ENCODE results near the gene SKAP1. TPM values are rescaled to one million over a fixed set of nuclear protein-coding genes. Genes with fewer than 3 reads are reported as not detected.
A peak's percentile ranks its signal among the peaks of the same experiment; 100 is the strongest.

SKAP1 gene
- total RNA-seq, 5 donors from 2014 or later (not counting 1 experiment from before 2014, with no cell fraction given), result 71.5 to 142 (median 80.4) TPM

DNA sequence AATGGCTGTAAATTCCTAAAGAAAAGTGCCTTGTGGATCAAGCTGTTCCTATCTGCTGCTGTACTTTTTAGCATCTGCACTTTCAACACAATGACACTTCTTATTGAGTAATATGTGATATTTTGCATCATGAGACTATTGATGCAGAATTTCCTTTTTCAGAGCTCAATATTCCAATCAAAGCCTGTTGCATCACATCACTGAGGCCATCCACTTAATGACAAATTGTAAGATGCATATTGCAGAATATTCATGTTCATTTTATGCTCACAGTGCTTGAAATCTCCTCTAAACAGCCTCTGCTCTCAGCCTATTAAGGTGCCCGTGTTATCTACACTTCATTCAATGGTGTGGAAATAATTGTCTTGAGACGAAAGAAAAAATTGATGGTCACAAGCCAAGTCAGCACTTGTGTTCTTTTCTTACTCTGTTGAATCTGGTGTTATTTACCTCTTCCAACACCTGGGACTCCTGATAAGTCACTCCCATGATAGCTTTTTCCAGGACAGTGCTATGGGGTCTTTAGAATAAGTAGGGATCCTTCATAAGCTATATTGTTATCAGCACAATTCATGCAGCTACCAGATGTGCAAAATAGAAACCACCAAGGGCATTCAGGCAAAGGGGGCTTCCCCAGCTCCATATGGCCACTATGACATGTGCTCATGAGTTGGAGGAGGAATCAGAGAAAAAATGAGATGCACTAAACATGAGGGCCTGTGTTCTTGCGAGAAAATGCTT is 9.3 kb upstream of the SKAP1 start:
- peak overlapping the region in 1 of 3 donors; percentile 67 for H3K4me3 Mint-ChIP-seq
- CTCF ChIA-PET, result interaction anchor here in 1 of 2 donors (0.5 to 2.6 kb wide), 8 partner anchors 11 to 328 kb away, joined by 3 to 14 read pairs (median 4); no protein-coding TSS in a partner anchor
- Histone ChIP-seq H3K36me3 (ENCODE audit: control insufficient read depth in 2 of 2, extremely low read depth in 1 of 2, insufficient read depth in 1 of 2, low read length in 1 of 2) (no peaks in the 10 kb centered on the region), H3K27ac (ENCODE audit: low read length) (peak overlapping the region; percentile 88), H3K4me3 (ENCODE audit: control insufficient read depth in 1 of 2, extremely low read depth in 1 of 2, low read length in 1 of 2) (peak overlapping the region in 1 of 2 donors; percentile 10), H3K9me3 (no peaks in the 10 kb centered on the region), H3K27me3 (replicated peaks in 1 of 2; ENCODE audit: control insufficient read depth in 2 of 2, extremely low read depth in 1 of 2, insufficient read depth in 2 of 2, low read length in 1 of 2) (no peaks in the 10 kb centered on the region), H3K4me1 (ENCODE audit: control insufficient read depth in 1 of 2, extremely low read depth in 1 of 2, insufficient read depth in 2 of 2, low read length in 2 of 2) (peaks cover 71 to 89% of the 10 kb centered on the region in 2 experiments)
- H3K9me3 Mint-ChIP-seq, result peaks cover 0 to 15% (median 5%) of the 10 kb centered on the region in 3 donors
- ATAC-seq (replicated peaks in 1 of 4) (no peak), DNase-seq (peak in 11 of 35 experiments; percentile 18 to 67 (median 28))
- no peaks in the 10 kb centered on the region for H3K36me3 Mint-ChIP-seq
- peak overlapping the region; percentile 98 for H3K27ac Mint-ChIP-seq
- POLR2A ChIA-PET, result interaction anchor here (0.6 to 1.1 kb wide), 5 partner anchors 8 to 102 kb away, joined by 3 to 5 read pairs (median 3); no protein-coding TSS in a partner anchor
- H3K4me1 Mint-ChIP-seq, result peaks cover 92 to 94% (median 93%) of the 10 kb centered on the region in 3 donors
- WGBS (ENCODE audit: insufficient coverage), result 40% methylated on average over 1 of the region's 3 CpGs
- no peaks in the 10 kb centered on the region for H3K27me3 Mint-ChIP-seq

DNA sequence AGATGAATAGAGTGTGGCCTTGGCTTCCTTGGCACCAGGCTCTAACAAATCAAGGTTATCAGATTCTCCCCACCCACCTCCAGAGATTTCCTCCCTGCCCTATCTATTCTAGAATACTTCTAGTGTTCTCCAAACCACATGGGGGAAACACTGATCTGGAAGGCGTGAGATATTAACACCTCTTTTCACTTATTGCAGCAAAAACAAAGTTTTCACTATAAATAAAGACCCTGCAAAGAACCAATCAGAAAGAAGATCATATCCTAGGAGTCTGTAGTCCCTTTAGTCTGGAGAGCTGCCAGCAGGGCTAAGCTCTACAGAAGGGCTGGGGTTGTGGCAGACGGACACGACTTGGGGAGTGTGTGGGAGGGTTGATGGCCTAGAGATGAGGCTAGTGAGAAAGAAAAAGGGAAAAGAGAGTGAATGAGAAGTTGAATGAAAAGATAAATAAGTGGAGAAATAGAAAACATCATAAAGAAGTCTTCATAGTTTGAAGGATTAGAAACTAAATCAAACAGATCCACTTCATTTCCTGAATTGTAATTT is 8.6 kb upstream of the SKAP1 start:
- peak overlapping the region in 1 of 3 donors; percentile 67 for H3K4me3 Mint-ChIP-seq
- H3K9me3 Mint-ChIP-seq, result peaks cover 0 to 15% (median 5%) of the 10 kb centered on the region in 3 donors
- CTCF ChIA-PET, result interaction anchor here (0.6 to 2.6 kb wide), 6 partner anchors 14 to 390 kb away, joined by 3 to 14 read pairs (median 3); partner anchors contain the start of gene NFE2L1 (in 1 of the 2)
- ATAC-seq (replicated peaks in 1 of 4) (no peak), DNase-seq (no peak)
- no peaks in the 10 kb centered on the region for H3K36me3 Mint-ChIP-seq
- POLR2A ChIA-PET, result interaction anchor here in 1 of 2 donors (0.7 kb wide), 1 partner anchor 27 kb away, joined by 4 read pairs; no protein-coding TSS in a partner anchor
- peaks cover 94 to 97% (median 95%) of the 10 kb centered on the region in 3 donors for H3K4me1 Mint-ChIP-seq
- H3K27me3 ChIP-seq (replicated peaks in 1 of 2; ENCODE audit: control insufficient read depth in 2 of 2, extremely low read depth in 1 of 2, insufficient read depth in 2 of 2, low read length in 1 of 2), result no peaks in the 10 kb centered on the region
- peak overlapping the region; percentile 98 for H3K27ac Mint-ChIP-seq
- H3K9me3 ChIP-seq, result no peaks in the 10 kb centered on the region
- peak overlapping the region; percentile 88 for H3K27ac ChIP-seq (ENCODE audit: low read length)
- WGBS (ENCODE audit: insufficient coverage), result 20% methylated on average over 2 of the region's 3 CpGs
- no peak overlapping the region for H3K4me3 ChIP-seq (ENCODE audit: control insufficient read depth in 1 of 2, extremely low read depth in 1 of 2, low read length in 1 of 2)
- H3K4me1 ChIP-seq (ENCODE audit: control insufficient read depth in 1 of 2, extremely low read depth in 1 of 2, insufficient read depth in 2 of 2, low read length in 2 of 2), result peaks cover 71 to 89% of the 10 kb centered on the region in 2 experiments
- no peaks in the 10 kb centered on the region for H3K27me3 Mint-ChIP-seq
- H3K36me3 ChIP-seq (ENCODE audit: control insufficient read depth in 2 of 2, extremely low read depth in 1 of 2, insufficient read depth in 1 of 2, low read length in 1 of 2), result no peaks in the 10 kb centered on the region

DNA sequence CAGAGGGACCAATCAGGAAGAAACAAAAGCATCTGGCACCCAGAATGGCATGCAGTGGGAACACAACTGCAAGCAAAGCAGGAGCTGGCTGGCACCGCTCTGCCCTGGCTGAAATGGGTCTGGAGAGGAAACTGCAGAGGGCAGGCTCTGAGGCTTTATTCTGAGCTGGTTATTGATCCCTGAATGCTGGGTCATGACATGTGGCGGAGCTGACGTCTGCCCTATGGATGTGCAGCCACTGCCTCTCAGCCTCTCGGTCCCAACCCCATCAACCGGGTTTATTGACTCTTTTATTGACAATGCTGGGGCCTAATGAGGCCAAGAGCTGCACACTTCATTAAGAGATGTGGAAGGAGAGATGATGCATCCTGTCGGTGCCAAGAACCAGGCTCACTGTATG is 3.9 kb upstream of the SKAP1 start:
- CTCF ChIA-PET, result interaction anchor here in 1 of 2 donors (0.5 kb wide), 1 partner anchor 934 kb away, joined by 3 read pairs; no protein-coding TSS in a partner anchor

DNA sequence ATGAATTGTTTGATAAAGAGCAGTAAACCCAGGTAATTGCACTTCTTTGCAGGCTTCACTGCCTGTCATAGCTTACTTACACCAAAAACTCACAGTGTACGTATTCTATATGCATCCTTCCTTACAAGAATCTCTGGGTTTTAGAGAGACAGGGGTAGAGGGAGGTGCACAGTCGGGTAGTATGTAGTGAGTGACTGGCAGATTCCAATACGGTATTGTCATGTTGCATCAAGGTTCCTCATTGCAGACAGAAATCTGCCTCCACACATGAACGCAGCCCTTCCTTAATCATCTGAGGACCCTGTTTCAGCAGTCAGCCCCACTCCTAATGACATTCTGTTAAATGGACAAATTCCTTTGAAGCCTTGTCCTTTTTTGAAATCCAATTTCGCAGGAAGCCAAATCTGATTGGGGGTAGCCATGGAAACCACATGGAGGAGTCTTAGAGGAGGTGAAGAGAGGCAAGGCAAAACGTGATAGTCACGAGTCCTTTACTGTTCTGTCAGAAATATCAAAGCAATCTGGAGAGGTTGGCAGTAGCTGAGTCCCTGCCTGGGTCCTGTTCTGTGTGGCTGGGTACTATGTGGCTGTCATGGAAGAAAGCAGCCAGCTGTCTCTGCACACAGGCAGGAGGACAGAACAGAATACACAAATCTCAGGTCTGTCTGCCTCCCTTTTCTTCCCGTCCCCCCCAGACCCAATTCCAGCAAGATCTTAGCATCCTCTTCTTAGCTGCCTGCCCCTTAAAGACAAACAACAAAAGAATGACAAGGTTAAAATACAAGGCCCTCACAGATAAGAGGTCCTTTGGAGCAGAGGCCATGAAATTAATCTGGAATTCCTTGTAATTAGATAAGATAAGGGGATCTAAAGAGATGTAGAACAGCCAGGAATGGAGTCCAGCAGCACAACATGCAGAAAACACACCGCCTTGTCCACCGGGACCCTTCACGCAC is 3.1 kb upstream of the SKAP1 start:
- Histone ChIP-seq H3K4me1 (ENCODE audit: control insufficient read depth in 1 of 2, extremely low read depth in 1 of 2, insufficient read depth in 2 of 2, low read length in 2 of 2) (peaks cover 53 to 55% of the 10 kb centered on the region in 2 experiments), H3K9me3 (no peaks in the 10 kb centered on the region), H3K4me3 (ENCODE audit: control insufficient read depth in 1 of 2, extremely low read depth in 1 of 2, low read length in 1 of 2) (no peak overlapping the region), H3K27me3 (replicated peaks in 1 of 2; ENCODE audit: control insufficient read depth in 2 of 2, extremely low read depth in 1 of 2, insufficient read depth in 2 of 2, low read length in 1 of 2) (no peaks in the 10 kb centered on the region), H3K36me3 (ENCODE audit: control insufficient read depth in 2 of 2, extremely low read depth in 1 of 2, insufficient read depth in 1 of 2, low read length in 1 of 2) (no peaks in the 10 kb centered on the region), H3K27ac (ENCODE audit: low read length) (no peak overlapping the region)
- DNase-seq (no peak), ATAC-seq (replicated peaks in 1 of 4) (no peak)
- POLR2A ChIA-PET, result interaction anchor here in 1 of 2 donors (0.5 kb wide), 1 partner anchor 12 kb away, joined by 15 read pairs; no protein-coding TSS in a partner anchor
- H3K4me3 Mint-ChIP-seq, result no peak overlapping the region
- CTCF ChIA-PET, result interaction anchor here in 1 of 2 donors (0.6 kb wide), 1 partner anchor 346 kb away, joined by 3 read pairs; no protein-coding TSS in a partner anchor
- no peaks in the 10 kb centered on the region for H3K36me3 Mint-ChIP-seq
- peaks cover 89 to 98% (median 89%) of the 10 kb centered on the region in 3 donors for H3K4me1 Mint-ChIP-seq
- H3K9me3 Mint-ChIP-seq, result peaks cover 0 to 10% (median 0%) of the 10 kb centered on the region in 3 donors
- no peaks in the 10 kb centered on the region for H3K27me3 Mint-ChIP-seq
- WGBS (ENCODE audit: insufficient coverage), result 88% methylated on average over 6 of the region's 11 CpGs
- peak overlapping the region; percentile 40 to 73 for H3K27ac Mint-ChIP-seq

More for the DNA sequence above, 3.9 kb upstream of the SKAP1 start:
- peaks cover 89 to 98% (median 90%) of the 10 kb centered on the region in 3 donors for H3K4me1 Mint-ChIP-seq
- H3K27me3 Mint-ChIP-seq, result no peaks in the 10 kb centered on the region
- peaks cover 0 to 10% (median 0%) of the 10 kb centered on the region in 3 donors for H3K9me3 Mint-ChIP-seq
- H3K27me3 ChIP-seq (replicated peaks in 1 of 2; ENCODE audit: control insufficient read depth in 2 of 2, extremely low read depth in 1 of 2, insufficient read depth in 2 of 2, low read length in 1 of 2), result no peaks in the 10 kb centered on the region
- DNase-seq (no peak), ATAC-seq (replicated peaks in 1 of 4) (no peak)
- POLR2A ChIA-PET, result interaction anchor here in 1 of 2 donors (0.5 kb wide), 1 partner anchor 12 kb away, joined by 15 read pairs; no protein-coding TSS in a partner anchor
- WGBS (ENCODE audit: insufficient coverage), result 97% methylated on average over 6 of the region's 6 CpGs
- H3K27ac Mint-ChIP-seq, result peak overlapping the region in 1 of 2 donors; percentile 50
- H3K9me3 ChIP-seq, result no peaks in the 10 kb centered on the region
- H3K36me3 Mint-ChIP-seq, result no peaks in the 10 kb centered on the region
- H3K27ac ChIP-seq (ENCODE audit: low read length), result no peak overlapping the region
- H3K4me1 ChIP-seq (ENCODE audit: control insufficient read depth in 1 of 2, extremely low read depth in 1 of 2, insufficient read depth in 2 of 2, low read length in 2 of 2), result peaks cover 56 to 61% of the 10 kb centered on the region in 2 experiments
- H3K36me3 ChIP-seq (ENCODE audit: control insufficient read depth in 2 of 2, extremely low read depth in 1 of 2, insufficient read depth in 1 of 2, low read length in 1 of 2), result no peaks in the 10 kb centered on the region
- no peak overlapping the region for H3K4me3 Mint-ChIP-seq
- no peak overlapping the region for H3K4me3 ChIP-seq (ENCODE audit: control insufficient read depth in 1 of 2, extremely low read depth in 1 of 2, low read length in 1 of 2)

DNA sequence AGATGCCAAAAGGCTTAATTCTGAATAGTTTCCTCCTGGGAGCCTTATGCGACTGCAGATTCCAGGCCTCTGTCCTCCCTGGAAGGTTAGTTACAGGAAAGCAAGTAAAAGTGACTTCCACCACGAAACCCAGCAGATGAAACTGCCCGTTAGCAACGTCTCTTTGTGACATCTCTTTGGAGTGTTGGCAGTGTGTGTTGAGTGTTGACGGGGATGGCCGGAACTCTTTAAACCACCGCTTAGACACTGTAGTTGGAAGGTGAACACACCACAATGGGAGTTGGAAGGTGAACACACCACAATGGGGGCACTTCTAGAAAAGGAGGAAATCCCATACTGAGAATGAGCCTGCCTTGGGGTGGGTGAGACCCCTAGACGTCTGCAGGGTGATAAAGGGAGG is 858 bp downstream of the SKAP1 start:
- POLR2A ChIA-PET, result no interaction called here
- peaks cover 0 to 2% of the 10 kb centered on the region in 2 donors for H3K36me3 ChIP-seq (ENCODE audit: control insufficient read depth in 2 of 2, extremely low read depth in 1 of 2, insufficient read depth in 1 of 2, low read length in 1 of 2)
- WGBS (ENCODE audit: insufficient coverage), result 4% methylated on average over 4 of the region's 8 CpGs
- DNase-seq (peak in 22 of 35 experiments; percentile 12 to 58 (median 26)), ATAC-seq (replicated peaks in 1 of 4) (peak; percentile 50 to 62 (median 52))
- Mint-ChIP-seq H3K9me3 (no peaks in the 10 kb centered on the region), H3K36me3 (no peaks in the 10 kb centered on the region), H3K27ac (peak overlapping the region; percentile 96 to 99), H3K27me3 (no peaks in the 10 kb centered on the region), H3K4me1 (peaks cover 88 to 95% (median 88%) of the 10 kb centered on the region in 3 donors), H3K4me3 (peak overlapping the region; percentile 97 to 99 (median 98))
- CTCF ChIA-PET, result interaction anchor here in 1 of 2 donors (1.0 to 1.4 kb wide), 3 partner anchors 11 to 43 kb away, joined by 3 to 8 read pairs (median 3); no protein-coding TSS in a partner anchor
- no peaks in the 10 kb centered on the region for H3K9me3 ChIP-seq
- H3K4me1 ChIP-seq (ENCODE audit: control insufficient read depth in 1 of 2, extremely low read depth in 1 of 2, insufficient read depth in 2 of 2, low read length in 2 of 2), result peaks cover 34 to 60% of the 10 kb centered on the region in 2 experiments
- no peaks in the 10 kb centered on the region for H3K27me3 ChIP-seq (replicated peaks in 1 of 2; ENCODE audit: control insufficient read depth in 2 of 2, extremely low read depth in 1 of 2, insufficient read depth in 2 of 2, low read length in 1 of 2)
- peak overlapping the region; percentile 69 to 96 for H3K4me3 ChIP-seq (ENCODE audit: control insufficient read depth in 1 of 2, extremely low read depth in 1 of 2, low read length in 1 of 2)
- H3K27ac ChIP-seq (ENCODE audit: low read length), result peak overlapping the region; percentile 96

Measured in T-cell (primary cell).